Tibial artery (tissue), 4 donors: Measurements from ENCODE around the gene STAM2.
"Not testable (repeated sequence)": the region's sequence is repeated elsewhere in the genome, so short reads cannot be mapped to it uniquely, and the experiment has no call there.

Experiments used
- DNase-seq, 2 donors: peaks; one replicate each; pipeline ENCODE4 v3.0.0-alpha.2; 2019
- H3K27ac ChIP-seq, 2 donors: fragments of 200-600 bp; sonication (generic) in 1 of 2; 1 replicate in 1 of 2; 2 replicates in 1 of 2; pipeline ENCODE4 v1.5.1; 2018 to 2019; ENCODE audit warnings: mild to moderate bottlenecking in 1 of 2
- H3K27me3 ChIP-seq, 2 donors: fragments of 200-600 bp; sonication (generic) in 1 of 2; one replicate each; pipeline versions ENCODE4 v1.5.1 to v1.6.0; 2016 to 2019
- H3K36me3 ChIP-seq, 3 donors: fragments of 200-600 bp; sonication (generic) in 2 of 3; one replicate each; pipeline ENCODE4 v1.5.1; 2016 to 2019; ENCODE audit warnings: mild to moderate bottlenecking in 2 of 3
- H3K4me1 ChIP-seq, 4 donors: fragments of 200-600 bp; sonication (generic) in 2 of 4; 1 replicate in 3 of 4; 2 replicates in 1 of 4; pipeline ENCODE4 v1.5.1; 2016 to 2019
- H3K4me3 ChIP-seq, 2 donors: fragments of 200-600 bp; sonication (generic) in 1 of 2; 1 replicate in 1 of 2; 2 replicates in 1 of 2; pipeline ENCODE4 v1.5.1; 2018 to 2019; ENCODE audit warnings: mild to moderate bottlenecking in 2 of 2
- H3K9me3 ChIP-seq, 3 donors: fragments of 200-600 bp; sonication (generic) in 1 of 3; one replicate each; pipeline ENCODE4 v1.5.1; 2016 to 2019
- intact Hi-C: fragments of 100-400 bp; cut with DNase I; formaldehyde crosslinking; loops from one replicate; pipeline ENCODE4 v1.15.0; 2023; ENCODE audit warnings: low total_unique reads
- TF ChIP-seq, protein P1 (sequence below), 2 experiments: fragments of 200-600 bp in 1 of 2; fragments of 450-650 bp in 1 of 2; IDR thresholded peaks; one replicate each; pipeline ENCODE4 v1.5.1; 2017 to 2019; ENCODE audit warnings: antibody characterized with exemption in 2 of 2, mild to moderate bottlenecking in 1 of 2, moderate library complexity in 1 of 2

The STAM2 gene

DNA sequence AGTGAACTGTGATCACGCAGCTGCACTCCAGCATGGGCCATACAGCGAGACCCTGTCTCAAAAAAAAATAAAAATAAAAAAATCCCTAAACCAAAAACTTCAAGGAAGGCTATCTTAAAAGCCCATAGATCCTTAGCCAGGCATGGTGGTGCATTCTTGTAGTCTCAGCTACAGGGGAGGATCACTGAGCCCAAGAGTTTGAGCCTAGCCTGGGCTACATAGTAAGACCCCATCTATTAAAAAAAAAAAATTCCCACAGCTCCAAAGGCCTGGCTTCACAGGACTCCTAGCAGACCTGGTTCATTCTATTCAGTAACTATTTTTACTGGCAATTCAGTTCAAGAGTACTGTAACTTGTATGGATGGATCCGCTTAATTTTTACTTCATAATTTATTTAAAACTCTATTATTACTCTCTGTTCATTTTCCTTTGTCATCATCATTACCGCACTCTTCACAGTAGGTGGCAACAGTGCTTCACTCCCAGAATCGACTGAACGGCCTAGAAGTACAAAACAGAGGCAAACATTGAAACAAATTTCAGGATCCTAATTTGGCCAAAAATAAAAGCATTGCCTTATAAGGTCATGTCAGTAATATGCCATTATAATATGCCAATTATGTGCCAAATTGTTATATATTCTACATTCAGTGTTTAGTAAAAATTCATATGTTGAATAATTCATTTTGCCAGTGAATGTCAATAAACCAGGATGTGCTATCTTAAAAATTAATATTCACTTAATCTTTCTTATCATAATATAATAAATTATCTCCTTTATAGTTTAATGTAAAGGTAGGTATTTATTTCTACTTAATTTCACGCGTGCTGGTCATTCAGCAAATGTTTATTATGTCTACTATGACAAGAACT, 14.3 kb upstream of the STAM2 start:
- Histone ChIP-seq H3K4me3 (no peak overlapping the region), H3K36me3 (no peaks in the 10 kb centered on the region), H3K4me1 (peaks cover 0 to 5% (median 0%) of the 10 kb centered on the region in 4 donors), H3K27me3 (no peaks in the 10 kb centered on the region), H3K27ac (no peak overlapping the region), H3K9me3 (no peaks in the 10 kb centered on the region)
- intact Hi-C loops: loop anchor here (5.0 to 10.0 kb wide), 4 partner anchors 145 to 665 kb away; partner anchors contain the start of gene FMNL2
- DNase-seq: peak in 1 of 2 donors; percentile 46
- TF ChIP-seq, protein P1, sequence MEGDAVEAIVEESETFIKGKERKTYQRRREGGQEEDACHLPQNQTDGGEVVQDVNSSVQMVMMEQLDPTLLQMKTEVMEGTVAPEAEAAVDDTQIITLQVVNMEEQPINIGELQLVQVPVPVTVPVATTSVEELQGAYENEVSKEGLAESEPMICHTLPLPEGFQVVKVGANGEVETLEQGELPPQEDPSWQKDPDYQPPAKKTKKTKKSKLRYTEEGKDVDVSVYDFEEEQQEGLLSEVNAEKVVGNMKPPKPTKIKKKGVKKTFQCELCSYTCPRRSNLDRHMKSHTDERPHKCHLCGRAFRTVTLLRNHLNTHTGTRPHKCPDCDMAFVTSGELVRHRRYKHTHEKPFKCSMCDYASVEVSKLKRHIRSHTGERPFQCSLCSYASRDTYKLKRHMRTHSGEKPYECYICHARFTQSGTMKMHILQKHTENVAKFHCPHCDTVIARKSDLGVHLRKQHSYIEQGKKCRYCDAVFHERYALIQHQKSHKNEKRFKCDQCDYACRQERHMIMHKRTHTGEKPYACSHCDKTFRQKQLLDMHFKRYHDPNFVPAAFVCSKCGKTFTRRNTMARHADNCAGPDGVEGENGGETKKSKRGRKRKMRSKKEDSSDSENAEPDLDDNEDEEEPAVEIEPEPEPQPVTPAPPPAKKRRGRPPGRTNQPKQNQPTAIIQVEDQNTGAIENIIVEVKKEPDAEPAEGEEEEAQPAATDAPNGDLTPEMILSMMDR (IDR thresholded peaks at IDR 0.05): peak; percentile 88 to 89

DNA sequence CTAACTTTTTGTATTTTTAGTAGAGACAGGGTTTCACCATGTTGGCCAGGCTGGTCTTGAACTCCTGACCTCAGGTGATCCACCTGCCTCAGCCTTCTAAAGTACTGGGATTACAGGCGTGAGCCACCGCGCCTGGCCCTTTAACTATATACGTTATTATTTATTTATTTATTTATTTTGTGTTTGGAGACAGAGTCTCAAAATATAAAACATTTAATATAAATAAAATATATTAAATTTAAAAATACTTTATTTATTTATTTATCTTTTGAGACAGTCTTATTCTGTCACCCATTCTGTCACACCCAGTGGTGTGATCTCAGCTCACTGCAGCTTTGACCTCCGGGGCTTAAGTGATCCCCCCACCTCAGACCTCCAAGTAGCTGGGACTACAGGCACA, 11.2 kb upstream of the STAM2 start:
- H3K27ac ChIP-seq, H3K4me3 ChIP-seq, DNase-seq, H3K4me1 ChIP-seq, H3K9me3 ChIP-seq, H3K36me3 ChIP-seq, H3K27me3 ChIP-seq: not testable (repeated sequence)
- intact Hi-C loops: loop anchor here (5.0 to 10.0 kb wide), 3 partner anchors 148 to 668 kb away; partner anchors contain the start of gene FMNL2

DNA sequence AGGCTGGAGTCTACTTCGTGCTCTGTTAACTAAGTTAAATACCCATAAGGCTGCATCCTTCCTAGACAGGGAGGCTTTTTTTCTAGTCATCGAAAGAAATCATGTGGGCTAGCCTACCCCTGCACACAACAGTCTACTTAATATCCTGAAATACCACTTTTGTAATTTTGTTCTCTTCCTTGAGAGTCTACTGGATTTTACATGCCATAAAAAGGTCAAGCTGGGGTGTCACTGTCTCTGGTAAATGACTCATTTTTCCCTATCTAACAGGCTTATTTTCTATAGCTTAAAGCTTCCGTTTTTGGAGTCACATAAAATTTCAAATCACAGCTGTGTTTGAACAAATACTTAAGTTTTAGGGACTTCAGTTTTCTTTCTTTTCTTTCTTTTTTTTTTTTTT, 10.7 kb upstream of the STAM2 start:
- H3K4me1 ChIP-seq: peaks cover 0 to 5% (median 0%) of the 10 kb centered on the region in 4 donors
- TF ChIP-seq, protein P1 (IDR thresholded peaks at IDR 0.05): no peak
- no peak overlapping the region for H3K4me3 ChIP-seq
- DNase-seq: no peak
- no peak overlapping the region for H3K27ac ChIP-seq
- no peaks in the 10 kb centered on the region for H3K27me3 ChIP-seq
- intact Hi-C loops: loop anchor here (5.0 to 10.0 kb wide), 3 partner anchors 149 to 669 kb away; partner anchors contain the start of gene FMNL2
- no peaks in the 10 kb centered on the region for H3K9me3 ChIP-seq
- no peaks in the 10 kb centered on the region for H3K36me3 ChIP-seq

DNA sequence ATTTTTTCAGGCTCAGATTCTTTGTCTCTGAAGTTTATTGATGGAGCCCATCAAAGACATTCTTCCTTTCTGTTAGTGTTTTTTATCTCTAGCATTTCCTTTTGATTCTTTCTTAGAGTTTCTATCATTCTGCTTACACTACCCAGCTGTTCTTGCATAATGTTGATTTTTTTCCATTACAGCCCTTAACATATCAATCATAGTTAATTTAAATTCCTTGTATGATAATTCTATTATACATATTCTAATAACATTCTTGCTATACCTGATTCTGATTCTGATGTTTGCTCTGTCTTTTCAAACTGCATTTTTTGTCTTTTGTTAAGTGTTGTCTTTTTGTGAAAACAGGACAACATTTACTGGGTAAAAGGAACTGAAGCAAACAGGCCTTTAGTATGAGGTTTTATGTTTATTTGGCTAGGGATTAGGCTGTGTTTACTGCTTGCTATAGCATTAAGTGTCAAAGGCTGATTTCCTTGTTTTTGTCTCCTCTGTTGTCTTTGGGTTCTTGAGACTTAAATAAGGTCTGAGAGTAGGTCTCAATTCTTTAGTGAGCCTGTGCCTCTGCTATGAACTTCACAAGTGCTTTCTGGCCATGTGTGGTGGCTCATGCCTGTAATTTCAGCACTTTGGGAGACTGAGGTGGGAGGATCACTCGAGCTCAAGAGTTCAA, 8.0 kb upstream of the STAM2 start:
- Histone ChIP-seq H3K9me3 (no peaks in the 10 kb centered on the region), H3K36me3 (no peaks in the 10 kb centered on the region), H3K4me3 (no peak overlapping the region), H3K27ac (no peak overlapping the region), H3K4me1 (no peaks in the 10 kb centered on the region), H3K27me3 (no peaks in the 10 kb centered on the region)
- intact Hi-C loops: loop anchor here (10.0 kb wide), 2 partner anchors 151 to 671 kb away; partner anchors contain the start of gene FMNL2
- TF ChIP-seq, protein P1 (IDR thresholded peaks at IDR 0.05): no peak
- DNase-seq: no peak

DNA sequence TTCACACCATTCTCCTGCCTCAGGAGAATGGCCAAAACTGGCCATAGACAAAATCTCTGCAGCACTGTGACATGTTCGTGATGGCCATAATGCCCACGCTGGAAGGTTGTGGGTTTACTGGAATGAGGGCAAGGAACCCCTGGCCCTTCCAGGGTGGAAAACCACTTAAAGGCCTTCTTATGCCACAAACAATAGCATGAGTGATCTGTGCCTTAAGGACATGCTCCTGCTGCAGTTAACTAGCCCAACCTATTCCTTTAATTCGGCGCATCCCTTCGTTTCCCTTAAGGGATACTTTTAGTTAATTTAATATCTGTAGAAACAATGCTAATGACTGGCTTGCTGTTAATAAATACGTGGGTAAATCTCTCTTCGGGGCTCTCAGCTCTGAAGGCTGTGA, 2.1 kb upstream of the STAM2 start:
- H3K36me3 ChIP-seq, H3K4me3 ChIP-seq, H3K27ac ChIP-seq, DNase-seq, H3K9me3 ChIP-seq, H3K27me3 ChIP-seq: not testable (repeated sequence)
- peaks cover 0 to 16% (median 5%) of the 10 kb centered on the region in 4 donors for H3K4me1 ChIP-seq
- intact Hi-C loops: loop anchor here (10.0 kb wide), 1 partner anchor 143 kb away; no protein-coding TSS in a partner anchor

DNA sequence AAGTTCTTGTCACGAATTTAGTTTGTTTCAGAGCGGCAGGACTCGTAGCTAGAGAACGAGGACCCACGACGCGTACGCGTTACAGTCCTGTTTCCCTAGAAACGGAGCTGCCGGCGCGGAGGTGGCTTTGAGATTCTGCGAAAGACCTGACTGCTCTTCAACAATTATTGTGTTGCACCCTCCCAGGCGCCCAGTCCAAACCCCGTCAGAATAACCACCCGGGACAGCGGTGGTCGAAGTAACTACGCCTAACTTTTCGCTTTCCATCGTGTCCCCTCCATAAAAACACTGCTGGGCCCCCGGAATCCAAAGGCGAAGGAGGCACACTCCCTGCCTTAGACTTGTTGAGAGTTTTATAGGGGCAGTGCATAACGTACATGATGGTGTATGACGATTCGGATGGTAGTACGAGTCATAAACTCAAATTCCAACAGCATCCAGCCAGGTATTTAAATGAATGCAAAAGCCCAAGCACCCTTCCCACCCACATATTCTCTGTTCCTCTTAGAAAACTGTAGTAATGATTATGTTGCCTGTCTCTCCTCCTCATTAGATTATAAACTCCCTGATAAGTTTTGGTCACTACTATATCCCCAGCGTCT, 651 bp upstream of the STAM2 start:
- no peak for DNase-seq
- peak overlapping the region; percentile 73 to 75 for H3K4me3 ChIP-seq
- H3K9me3 ChIP-seq: no peaks in the 10 kb centered on the region
- no peaks in the 10 kb centered on the region for H3K36me3 ChIP-seq
- H3K27me3 ChIP-seq: no peaks in the 10 kb centered on the region
- TF ChIP-seq, protein P1 (IDR thresholded peaks at IDR 0.05): no peak
- intact Hi-C loops: loop anchor here (10.0 kb wide), 1 partner anchor 141 kb away; no protein-coding TSS in a partner anchor
- peaks cover 0 to 30% (median 11%) of the 10 kb centered on the region in 4 donors for H3K4me1 ChIP-seq
- peak overlapping the region; percentile 92 to 93 for H3K27ac ChIP-seq
